Hepatocyte (in vitro differentiated cells): ENCODE measurements around the gene CFAP47. TPM values are rescaled to one million over a fixed set of nuclear protein-coding genes. Genes with fewer than 3 reads are reported as not detected.
"Not testable (repeated sequence)": the region's sequence is repeated elsewhere in the genome, so short reads cannot be mapped to it uniquely, and the experiment has no call there.

ENCODE experiments used
- DNase-seq: peaks from one replicate; pipeline ENCODE4 v3.0.0-alpha.2; 2016; ENCODE audit warnings: low spot score
- H2AFZ ChIP-seq: fragments of 200-600 bp; sonication (generic); 2 replicates; pipeline ENCODE4 v1.6.0; 2016; ENCODE audit warnings: antibody characterized with exemption, mild to moderate bottlenecking
- H3K27ac ChIP-seq: fragments of 200-600 bp; sonication (generic); 2 replicates; pipeline ENCODE4 v1.5.1; 2016; ENCODE audit warnings: mild to moderate bottlenecking
- H3K27me3 ChIP-seq: fragments of 200-600 bp; sonication (generic); 2 replicates; pipeline ENCODE4 v1.6.1; 2016
- H3K36me3 ChIP-seq: fragments of 200-600 bp; sonication (generic); replicated peaks from 2 replicates; pipeline ENCODE4 v1.5.1; 2016; ENCODE audit warnings: low read depth; ENCODE audit not compliant: insufficient read depth
- H3K4me1 ChIP-seq: fragments of 200-600 bp; sonication (generic); 2 replicates; pipeline ENCODE4 v1.5.1; 2016; ENCODE audit warnings: mild to moderate bottlenecking, moderate library complexity; ENCODE audit not compliant: insufficient read depth
- H3K4me2 ChIP-seq: fragments of 200-600 bp; sonication (generic); 2 replicates; pipeline ENCODE4 v1.6.0; 2016
- H3K4me3 ChIP-seq: fragments of 200-600 bp; sonication (generic); 2 replicates; pipeline ENCODE4 v1.5.1; 2016; ENCODE audit warnings: mild to moderate bottlenecking
- H3K79me2 ChIP-seq: fragments of 200-600 bp; sonication (generic); 2 replicates; pipeline ENCODE4 v1.6.0; 2017; ENCODE audit warnings: mild to moderate bottlenecking
- H3K9me2 ChIP-seq: fragments of 200-600 bp; sonication (generic); replicated peaks from 2 replicates; pipeline ENCODE4 v1.6.0; 2017; ENCODE audit warnings: mild to moderate bottlenecking; ENCODE audit not compliant: insufficient read depth
- H3K9me3 ChIP-seq: fragments of 200-600 bp; sonication (generic); 2 replicates; pipeline ENCODE4 v1.5.1; 2016; ENCODE audit warnings: low read depth, mild to moderate bottlenecking
- H4K20me1 ChIP-seq: fragments of 200-600 bp; sonication (generic); 2 replicates; pipeline ENCODE4 v1.6.0; 2016; ENCODE audit warnings: mild to moderate bottlenecking; ENCODE audit not compliant: insufficient read depth, poor library complexity, severe bottlenecking
- EZH2 ChIP-seq: fragments of 200-600 bp; sonication (generic); IDR thresholded peaks from 2 replicates; pipeline ENCODE4 v1.6.1; 2016; ENCODE audit warnings: antibody characterized with exemption, mild to moderate bottlenecking, borderline replicate concordance
- EZH2phosphoT487 ChIP-seq: fragments of 200-600 bp; sonication (generic); IDR thresholded peaks from one replicate; pipeline ENCODE4 v1.6.1; 2018; ENCODE audit warnings: antibody characterized with exemption, mild to moderate bottlenecking, low read depth, moderate library complexity; ENCODE audit not compliant: unreplicated experiment, severe bottlenecking
- WGBS: methylation state at CpG from one replicate; pipeline ENCODE4 v1.1.6; 2016; ENCODE audit warnings: low lambda C conversion rate; ENCODE audit errors: missing lambda C conversion rate; 5-methylcytosine and 5-hydroxymethylcytosine counted together
- polyA plus RNA-seq: library from polyadenylated mRNA; unstranded; fragments of >200 nt; fragmentation: Nextera tagmentation; extraction: Ambion mirVana; gene quantifications from 2 replicates; pipeline ENCODE4 v1.2.1, GENCODE V29; 2016
- total RNA-seq: library from RNA; depleted of rRNA; stranded (reverse); fragments of >200 nt; gene quantifications from 2 replicates; pipeline ENCODE4 v1.2.3, GENCODE V29; 2014
- TF ChIP-seq, protein P1 (sequence below): fragments of 200-600 bp; sonication (generic); IDR thresholded peaks from 2 replicates; pipeline ENCODE4 v1.5.1; 2016; ENCODE audit warnings: antibody characterized with exemption, mild to moderate bottlenecking; ENCODE audit not compliant: poor library complexity

Gene CFAP47
- total and polyA plus RNA-seq, 2 experiments from 2014 or later, result 0.13 TPM; not detected in 1

DNA sequence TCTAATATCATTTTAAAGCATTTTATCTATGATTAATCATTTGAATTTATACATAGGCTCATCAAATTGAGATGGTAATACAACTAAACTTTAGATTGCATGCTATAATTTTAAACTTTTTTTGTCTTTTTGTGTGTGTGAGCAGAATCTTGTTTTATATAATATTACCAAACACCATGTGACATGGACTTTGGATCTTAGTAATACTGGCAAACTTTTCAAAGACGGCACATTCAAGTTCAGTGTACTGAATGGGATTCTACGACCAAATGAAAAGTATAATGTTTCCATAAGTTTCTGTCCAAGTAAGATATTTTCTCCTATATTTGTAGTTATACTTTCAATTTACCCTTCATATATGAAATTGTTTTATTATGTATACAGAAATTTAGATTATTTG is 116.0 kb downstream of the CFAP47 start:
- no peaks in the 10 kb centered on the region for H3K4me1 ChIP-seq

DNA sequence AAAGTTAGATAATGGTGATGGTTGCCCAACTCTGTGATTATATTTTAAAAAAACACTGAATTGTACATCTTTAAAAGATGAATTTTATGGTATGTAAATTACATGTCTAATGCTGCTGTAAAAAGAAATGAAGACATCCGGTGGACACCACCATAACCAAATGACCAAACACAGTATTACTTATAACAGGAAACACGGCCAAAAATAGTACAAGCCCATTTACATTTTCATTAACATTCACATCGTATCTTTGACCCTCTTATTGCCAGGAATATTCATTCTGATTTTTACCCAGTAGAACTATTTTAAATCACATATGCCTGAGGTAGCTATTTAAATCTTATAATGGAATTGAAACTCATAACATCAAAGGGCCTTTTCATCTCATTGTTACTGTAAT is 143.2 kb downstream of the CFAP47 start:
- no peak for DNase-seq
- Histone ChIP-seq H3K79me2 (no peaks in the 10 kb centered on the region), H2AFZ (no peak overlapping the region), H3K9me2 (no peaks in the 10 kb centered on the region), H4K20me1 (no peaks in the 10 kb centered on the region), H3K27ac (no peak overlapping the region), H3K4me3 (no peak overlapping the region), H3K36me3 (no peaks in the 10 kb centered on the region), H3K27me3 (no peaks in the 10 kb centered on the region), H3K4me1 (no peaks in the 10 kb centered on the region), H3K4me2 (no peak overlapping the region), H3K9me3 (no peaks in the 10 kb centered on the region)
- TF ChIP-seq EZH2 (no peak), EZH2phosphoT487 (no peak)
- TF ChIP-seq, protein P1, sequence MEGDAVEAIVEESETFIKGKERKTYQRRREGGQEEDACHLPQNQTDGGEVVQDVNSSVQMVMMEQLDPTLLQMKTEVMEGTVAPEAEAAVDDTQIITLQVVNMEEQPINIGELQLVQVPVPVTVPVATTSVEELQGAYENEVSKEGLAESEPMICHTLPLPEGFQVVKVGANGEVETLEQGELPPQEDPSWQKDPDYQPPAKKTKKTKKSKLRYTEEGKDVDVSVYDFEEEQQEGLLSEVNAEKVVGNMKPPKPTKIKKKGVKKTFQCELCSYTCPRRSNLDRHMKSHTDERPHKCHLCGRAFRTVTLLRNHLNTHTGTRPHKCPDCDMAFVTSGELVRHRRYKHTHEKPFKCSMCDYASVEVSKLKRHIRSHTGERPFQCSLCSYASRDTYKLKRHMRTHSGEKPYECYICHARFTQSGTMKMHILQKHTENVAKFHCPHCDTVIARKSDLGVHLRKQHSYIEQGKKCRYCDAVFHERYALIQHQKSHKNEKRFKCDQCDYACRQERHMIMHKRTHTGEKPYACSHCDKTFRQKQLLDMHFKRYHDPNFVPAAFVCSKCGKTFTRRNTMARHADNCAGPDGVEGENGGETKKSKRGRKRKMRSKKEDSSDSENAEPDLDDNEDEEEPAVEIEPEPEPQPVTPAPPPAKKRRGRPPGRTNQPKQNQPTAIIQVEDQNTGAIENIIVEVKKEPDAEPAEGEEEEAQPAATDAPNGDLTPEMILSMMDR, result no peak
- WGBS, result 80% methylated on average over 3 of the region's 3 CpGs

More for the DNA sequence above, 116.0 kb downstream of the CFAP47 start:
- no peak overlapping the region for H3K4me2 ChIP-seq
- H3K79me2 ChIP-seq, result no peaks in the 10 kb centered on the region
- no peak overlapping the region for H3K4me3 ChIP-seq
- H3K36me3 ChIP-seq, result no peaks in the 10 kb centered on the region
- TF ChIP-seq, protein P1, result no peak
- TF ChIP-seq EZH2phosphoT487 (no peak), EZH2 (no peak)
- H3K27ac ChIP-seq, result no peak overlapping the region
- no peaks in the 10 kb centered on the region for H3K9me2 ChIP-seq
- H3K9me3 ChIP-seq, result no peaks in the 10 kb centered on the region
- H2AFZ ChIP-seq, result no peak overlapping the region
- no peaks in the 10 kb centered on the region for H3K27me3 ChIP-seq
- WGBS, result 76% methylated on average over 2 of the region's 2 CpGs
- no peaks in the 10 kb centered on the region for H4K20me1 ChIP-seq
- no peak for DNase-seq

DNA sequence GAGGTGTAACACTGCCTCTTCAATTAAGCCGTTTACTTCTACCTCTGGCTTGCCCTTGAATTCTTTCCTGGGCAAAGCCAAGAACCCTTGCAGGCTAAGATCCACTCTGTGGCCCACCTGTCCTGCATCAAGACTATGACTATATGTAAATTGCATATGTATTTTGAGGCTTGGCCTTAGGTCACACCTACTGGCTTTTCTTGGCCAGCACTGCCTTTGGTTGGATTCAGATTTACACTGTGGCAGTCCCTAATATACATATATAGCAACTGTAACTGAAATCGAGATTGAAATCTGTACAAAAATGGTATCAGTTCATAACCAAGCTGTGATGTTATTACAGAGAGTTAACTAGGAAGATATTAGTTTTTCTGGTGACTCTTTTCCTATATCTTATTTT is 151.5 kb downstream of the CFAP47 start:
- no peaks in the 10 kb centered on the region for H3K79me2 ChIP-seq
- WGBS, result 81% methylated on average over 2 of the region's 2 CpGs
- TF ChIP-seq EZH2 (no peak), EZH2phosphoT487 (no peak)
- TF ChIP-seq, protein P1, result no peak
- no peak overlapping the region for H3K4me2 ChIP-seq
- no peaks in the 10 kb centered on the region for H3K9me2 ChIP-seq
- H3K4me1 ChIP-seq, result no peaks in the 10 kb centered on the region
- no peak overlapping the region for H2AFZ ChIP-seq
- H3K27me3 ChIP-seq, result no peaks in the 10 kb centered on the region
- no peak overlapping the region for H3K27ac ChIP-seq
- no peaks in the 10 kb centered on the region for H3K36me3 ChIP-seq
- DNase-seq, result no peak
- no peaks in the 10 kb centered on the region for H3K9me3 ChIP-seq
- no peaks in the 10 kb centered on the region for H4K20me1 ChIP-seq
- H3K4me3 ChIP-seq, result no peak overlapping the region

DNA sequence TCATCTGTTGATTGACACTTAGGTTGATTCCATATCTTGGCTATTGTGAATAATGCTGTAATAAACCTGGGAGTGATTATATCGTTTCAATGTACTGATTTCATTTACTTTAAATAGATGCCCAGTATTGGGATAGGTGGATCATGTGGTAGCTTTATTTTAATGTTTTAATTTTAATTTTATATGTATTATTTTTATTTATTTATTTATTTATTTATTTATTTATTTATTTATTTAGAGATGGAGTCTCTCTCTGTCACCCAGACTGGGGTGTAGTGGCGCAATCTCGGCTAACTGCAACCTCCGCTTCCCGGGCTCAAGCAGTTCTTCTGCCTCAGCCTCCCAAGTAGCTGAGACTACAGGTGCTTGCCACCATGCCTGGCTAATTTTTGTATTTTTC is 155.5 kb downstream of the CFAP47 start:
- WGBS, result 98% methylated on average over 5 of the region's 5 CpGs
- not testable (repeated sequence) for H3K4me3 ChIP-seq, H3K4me2 ChIP-seq, H3K9me3 ChIP-seq, H3K79me2 ChIP-seq, DNase-seq, H4K20me1 ChIP-seq, H3K9me2 ChIP-seq, H2AFZ ChIP-seq, H3K27ac ChIP-seq, H3K36me3 ChIP-seq, H3K4me1 ChIP-seq, H3K27me3 ChIP-seq
